GM23338 (cell line): ENCODE measurements around the gene EPAS1.

Experiments used
- CREB1 ChIP-seq: fragments of 250-450 bp; sonication (Bioruptor Pico); IDR thresholded peaks from 2 replicates; pipeline ENCODE4 v1.5.0; 2020; ENCODE audit warnings: low read depth, mild to moderate bottlenecking, moderate library complexity
- CTCF ChIP-seq, 2 experiments: fragments of 200-600 bp in 1 of 2; sonication (generic) in 1 of 2; conservative IDR thresholded peaks; 2 replicates each; pipeline versions ENCODE4 v1.5.1 to v1.6.1; 2016 to 2017; ENCODE audit warnings: antibody characterized with exemption in 2 of 2, low read depth in 2 of 2, mild to moderate bottlenecking in 2 of 2, moderate library complexity in 1 of 2
- EZH2 ChIP-seq: fragments of 200-600 bp; sonication (generic); IDR thresholded peaks from one replicate; pipeline ENCODE4 v1.8.0; 2017; ENCODE audit warnings: antibody characterized with exemption, mild to moderate bottlenecking, low read depth; ENCODE audit not compliant: unreplicated experiment
- POLR2AphosphoS5 ChIP-seq: IDR thresholded peaks from 2 replicates; pipeline ENCODE4 v1.6.1; 2016; ENCODE audit warnings: antibody characterized with exemption, low read depth
- STAT1 ChIP-seq: IDR thresholded peaks from one replicate; pipeline ENCODE4 v1.6.1; 2016; ENCODE audit warnings: antibody characterized with exemption; ENCODE audit not compliant: unreplicated experiment

- TF ChIP-seq CTCF (conservative IDR thresholded peaks at IDR 0.05; ENCODE audit: low read depth in 2 of 2) (peak in 1 of 2 experiments; percentile 13; a peak in 1 of 4 replicates), STAT1 (no peak), EZH2 (no peak), CREB1 (CRISPR knock-in tag) (no peak), POLR2AphosphoS5 (no peak)
Measured at GRCh38 chr2:46308081-46308480, 10.9 kb downstream of the EPAS1 start.
